ENCODE results near the gene PHYKPL. TPM values are rescaled to one million over a fixed set of nuclear protein-coding genes. Genes with fewer than 3 reads are reported as not detected.

Gene PHYKPL
- polyA plus RNA-seq, 1 donor from 2014 or later = 16.9 TPM

DNA sequence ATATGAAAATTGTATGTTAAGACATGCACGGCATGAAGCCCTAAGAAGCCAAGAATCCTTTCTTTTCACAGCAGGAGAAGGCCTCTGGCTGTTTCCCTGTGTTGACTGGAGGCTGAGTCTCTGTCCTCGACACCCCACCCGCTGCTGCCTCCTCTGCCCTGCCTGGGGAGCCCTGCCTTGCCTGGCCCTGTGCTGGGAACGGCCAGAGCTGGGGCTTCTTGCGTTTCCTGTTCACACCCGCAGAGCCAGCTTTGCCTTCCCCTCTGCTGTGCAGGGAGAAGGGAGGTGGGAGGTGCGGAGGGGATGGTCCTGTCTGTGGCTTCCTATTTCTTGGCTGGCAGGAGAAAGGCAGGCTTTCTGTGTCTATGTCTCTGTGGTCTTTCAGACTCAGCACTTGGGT lies 38.6 kb downstream of the PHYKPL start:
- H3K4me2 ChIP-seq (ENCODE audit: low read length) = no peak overlapping the region
- H3K79me2 ChIP-seq (replicated peaks; ENCODE audit: insufficient read depth, low read length) = no peaks in the 10 kb centered on the region
- no peak overlapping the region for H2AFZ ChIP-seq (ENCODE audit: low read depth, low read length)
- H3K4me3 ChIP-seq (ENCODE audit: low read length) = no peak overlapping the region
- no peaks in the 10 kb centered on the region for H3K27me3 ChIP-seq (ENCODE audit: insufficient read depth, low read depth, low read length)
- TF ChIP-seq POLR2AphosphoS5 (IDR thresholded peaks at IDR 0.05) (no peak), MXI1 (conservative IDR thresholded peaks at IDR 0.05; ENCODE audit: poor library complexity, severe bottlenecking) (no peak), EZH2 (IDR thresholded peaks at IDR 0.05; ENCODE audit: borderline replicate concordance, insufficient read depth, low read length, poor library complexity, severe bottlenecking) (no peak), EP300 (conservative IDR thresholded peaks at IDR 0.05; ENCODE audit: poor library complexity, severe bottlenecking) (no peak), RAD21 (conservative IDR thresholded peaks at IDR 0.05) (no peak), TAF1 (IDR thresholded peaks at IDR 0.05; ENCODE audit: low read depth) (no peak), SMC3 (conservative IDR thresholded peaks at IDR 0.05; ENCODE audit: poor library complexity) (no peak)
- TF ChIP-seq, protein P1, sequence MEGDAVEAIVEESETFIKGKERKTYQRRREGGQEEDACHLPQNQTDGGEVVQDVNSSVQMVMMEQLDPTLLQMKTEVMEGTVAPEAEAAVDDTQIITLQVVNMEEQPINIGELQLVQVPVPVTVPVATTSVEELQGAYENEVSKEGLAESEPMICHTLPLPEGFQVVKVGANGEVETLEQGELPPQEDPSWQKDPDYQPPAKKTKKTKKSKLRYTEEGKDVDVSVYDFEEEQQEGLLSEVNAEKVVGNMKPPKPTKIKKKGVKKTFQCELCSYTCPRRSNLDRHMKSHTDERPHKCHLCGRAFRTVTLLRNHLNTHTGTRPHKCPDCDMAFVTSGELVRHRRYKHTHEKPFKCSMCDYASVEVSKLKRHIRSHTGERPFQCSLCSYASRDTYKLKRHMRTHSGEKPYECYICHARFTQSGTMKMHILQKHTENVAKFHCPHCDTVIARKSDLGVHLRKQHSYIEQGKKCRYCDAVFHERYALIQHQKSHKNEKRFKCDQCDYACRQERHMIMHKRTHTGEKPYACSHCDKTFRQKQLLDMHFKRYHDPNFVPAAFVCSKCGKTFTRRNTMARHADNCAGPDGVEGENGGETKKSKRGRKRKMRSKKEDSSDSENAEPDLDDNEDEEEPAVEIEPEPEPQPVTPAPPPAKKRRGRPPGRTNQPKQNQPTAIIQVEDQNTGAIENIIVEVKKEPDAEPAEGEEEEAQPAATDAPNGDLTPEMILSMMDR (IDR thresholded peaks at IDR 0.05; ENCODE audit: poor library complexity, severe bottlenecking) = no peak
- TF ChIP-seq, protein P2, sequence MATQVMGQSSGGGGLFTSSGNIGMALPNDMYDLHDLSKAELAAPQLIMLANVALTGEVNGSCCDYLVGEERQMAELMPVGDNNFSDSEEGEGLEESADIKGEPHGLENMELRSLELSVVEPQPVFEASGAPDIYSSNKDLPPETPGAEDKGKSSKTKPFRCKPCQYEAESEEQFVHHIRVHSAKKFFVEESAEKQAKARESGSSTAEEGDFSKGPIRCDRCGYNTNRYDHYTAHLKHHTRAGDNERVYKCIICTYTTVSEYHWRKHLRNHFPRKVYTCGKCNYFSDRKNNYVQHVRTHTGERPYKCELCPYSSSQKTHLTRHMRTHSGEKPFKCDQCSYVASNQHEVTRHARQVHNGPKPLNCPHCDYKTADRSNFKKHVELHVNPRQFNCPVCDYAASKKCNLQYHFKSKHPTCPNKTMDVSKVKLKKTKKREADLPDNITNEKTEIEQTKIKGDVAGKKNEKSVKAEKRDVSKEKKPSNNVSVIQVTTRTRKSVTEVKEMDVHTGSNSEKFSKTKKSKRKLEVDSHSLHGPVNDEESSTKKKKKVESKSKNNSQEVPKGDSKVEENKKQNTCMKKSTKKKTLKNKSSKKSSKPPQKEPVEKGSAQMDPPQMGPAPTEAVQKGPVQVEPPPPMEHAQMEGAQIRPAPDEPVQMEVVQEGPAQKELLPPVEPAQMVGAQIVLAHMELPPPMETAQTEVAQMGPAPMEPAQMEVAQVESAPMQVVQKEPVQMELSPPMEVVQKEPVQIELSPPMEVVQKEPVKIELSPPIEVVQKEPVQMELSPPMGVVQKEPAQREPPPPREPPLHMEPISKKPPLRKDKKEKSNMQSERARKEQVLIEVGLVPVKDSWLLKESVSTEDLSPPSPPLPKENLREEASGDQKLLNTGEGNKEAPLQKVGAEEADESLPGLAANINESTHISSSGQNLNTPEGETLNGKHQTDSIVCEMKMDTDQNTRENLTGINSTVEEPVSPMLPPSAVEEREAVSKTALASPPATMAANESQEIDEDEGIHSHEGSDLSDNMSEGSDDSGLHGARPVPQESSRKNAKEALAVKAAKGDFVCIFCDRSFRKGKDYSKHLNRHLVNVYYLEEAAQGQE (IDR thresholded peaks at IDR 0.05; ENCODE audit: borderline replicate concordance) = no peak
- no peak overlapping the region for H3K27ac ChIP-seq (ENCODE audit: low read length)
- no peak overlapping the region for H3K9ac ChIP-seq (ENCODE audit: low read length)
- no peaks in the 10 kb centered on the region for H3K9me2 ChIP-seq (ENCODE audit: insufficient read depth, low read length)
- no peaks in the 10 kb centered on the region for H3K9me3 ChIP-seq (ENCODE audit: low read length)
- H3K36me3 ChIP-seq (ENCODE audit: insufficient read depth, low read length) = no peaks in the 10 kb centered on the region
- no peaks in the 10 kb centered on the region for H3F3A ChIP-seq (ENCODE audit: insufficient read depth, low read length, poor library complexity, severe bottlenecking)
- no peaks in the 10 kb centered on the region for H4K20me1 ChIP-seq (ENCODE audit: insufficient read depth)

DNA sequence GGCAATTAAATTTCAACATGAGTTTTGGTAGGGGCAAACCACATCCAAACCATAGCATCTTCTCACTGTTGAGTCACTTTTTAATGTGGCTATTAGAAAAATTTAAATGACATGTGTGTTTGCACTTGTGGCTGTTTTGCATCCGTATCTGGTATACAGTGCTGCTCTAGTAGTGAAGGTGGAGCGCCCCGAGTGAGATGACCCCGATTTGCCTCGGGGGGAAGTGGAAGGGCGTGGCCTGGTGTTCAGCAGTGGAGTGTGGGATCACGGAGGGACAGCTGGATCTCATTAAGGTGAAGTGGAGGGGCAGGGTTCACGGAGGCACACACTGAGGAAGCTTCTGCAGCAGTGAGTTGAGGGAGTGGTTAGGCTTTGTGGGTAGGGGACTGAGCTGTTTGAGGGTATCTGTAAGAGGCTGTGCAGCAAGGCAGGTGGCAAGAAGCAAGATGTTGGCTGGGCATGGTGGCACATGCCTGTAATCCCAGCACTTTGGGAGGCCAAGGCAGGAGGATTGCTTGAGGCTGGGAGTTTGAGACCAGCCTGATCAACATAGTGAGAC lies 39.3 kb downstream of the PHYKPL start:
- TF ChIP-seq POLR2AphosphoS5 (IDR thresholded peaks at IDR 0.05) (no peak), MXI1 (conservative IDR thresholded peaks at IDR 0.05; ENCODE audit: poor library complexity, severe bottlenecking) (no peak), EP300 (conservative IDR thresholded peaks at IDR 0.05; ENCODE audit: poor library complexity, severe bottlenecking) (no peak), SMC3 (conservative IDR thresholded peaks at IDR 0.05; ENCODE audit: poor library complexity) (no peak), EZH2 (IDR thresholded peaks at IDR 0.05; ENCODE audit: borderline replicate concordance, insufficient read depth, low read length, poor library complexity, severe bottlenecking) (no peak), TAF1 (IDR thresholded peaks at IDR 0.05; ENCODE audit: low read depth) (no peak), RAD21 (conservative IDR thresholded peaks at IDR 0.05) (no peak)
- TF ChIP-seq, protein P2 (IDR thresholded peaks at IDR 0.05; ENCODE audit: borderline replicate concordance) = no peak
- TF ChIP-seq, protein P1 (IDR thresholded peaks at IDR 0.05; ENCODE audit: poor library complexity, severe bottlenecking) = no peak
- H3K79me2 ChIP-seq (replicated peaks; ENCODE audit: insufficient read depth, low read length) = no peaks in the 10 kb centered on the region
- H3F3A ChIP-seq (ENCODE audit: insufficient read depth, low read length, poor library complexity, severe bottlenecking) = no peaks in the 10 kb centered on the region
- H3K4me2 ChIP-seq (ENCODE audit: low read length) = no peak overlapping the region
- H3K4me3 ChIP-seq (ENCODE audit: low read length) = no peak overlapping the region
- H3K9me2 ChIP-seq (ENCODE audit: insufficient read depth, low read length) = no peaks in the 10 kb centered on the region
- no peaks in the 10 kb centered on the region for H4K20me1 ChIP-seq (ENCODE audit: insufficient read depth)
- H2AFZ ChIP-seq (ENCODE audit: low read depth, low read length) = no peak overlapping the region
- H3K27ac ChIP-seq (ENCODE audit: low read length) = no peak overlapping the region
- H3K9me3 ChIP-seq (ENCODE audit: low read length) = no peaks in the 10 kb centered on the region
- no peaks in the 10 kb centered on the region for H3K36me3 ChIP-seq (ENCODE audit: insufficient read depth, low read length)
- no peaks in the 10 kb centered on the region for H3K27me3 ChIP-seq (ENCODE audit: insufficient read depth, low read depth, low read length)
- no peak overlapping the region for H3K9ac ChIP-seq (ENCODE audit: low read length)

Data from neural cell (in vitro differentiated cells).